ENCODE data around the gene EPHB1. TPM values are rescaled to one million over a fixed set of nuclear protein-coding genes. Genes with fewer than 3 reads are reported as not detected.

Gene EPHB1
- total RNA-seq, 1 donor from 2014 or later: 0.33 TPM

Other genes starting within 250 kb of the EPHB1 start
- gene KY, start 144.2 kb upstream of the EPHB1 start, total RNA-seq: not detected in 2 replicates